Measurements from ENCODE around the gene FBRS.

DNA sequence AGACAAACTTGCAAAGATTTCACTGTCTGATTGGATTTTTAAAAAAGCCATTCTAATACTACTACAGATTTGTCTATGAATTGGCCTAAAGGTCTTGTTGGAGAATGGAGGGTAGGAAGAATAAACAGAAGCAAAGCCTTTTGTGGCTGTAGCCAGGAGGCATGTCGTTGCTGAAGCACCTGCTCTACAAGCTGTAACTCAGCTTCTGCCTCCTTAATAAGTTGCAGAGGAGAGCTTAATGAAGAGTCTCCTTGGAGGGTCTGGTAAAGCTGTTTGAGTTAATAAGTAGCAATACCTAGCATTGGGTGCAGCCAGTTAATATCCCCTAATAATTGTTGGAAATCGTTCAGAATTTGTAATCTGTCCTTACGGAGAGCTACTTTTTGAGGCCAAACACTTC is 38.1 kb upstream of the FBRS start:
- TF ChIP-seq TAF1 (IDR thresholded peaks at IDR 0.05; ENCODE audit: borderline replicate concordance, insufficient read depth, low read length) = no peak
- TF ChIP-seq, protein P1, sequence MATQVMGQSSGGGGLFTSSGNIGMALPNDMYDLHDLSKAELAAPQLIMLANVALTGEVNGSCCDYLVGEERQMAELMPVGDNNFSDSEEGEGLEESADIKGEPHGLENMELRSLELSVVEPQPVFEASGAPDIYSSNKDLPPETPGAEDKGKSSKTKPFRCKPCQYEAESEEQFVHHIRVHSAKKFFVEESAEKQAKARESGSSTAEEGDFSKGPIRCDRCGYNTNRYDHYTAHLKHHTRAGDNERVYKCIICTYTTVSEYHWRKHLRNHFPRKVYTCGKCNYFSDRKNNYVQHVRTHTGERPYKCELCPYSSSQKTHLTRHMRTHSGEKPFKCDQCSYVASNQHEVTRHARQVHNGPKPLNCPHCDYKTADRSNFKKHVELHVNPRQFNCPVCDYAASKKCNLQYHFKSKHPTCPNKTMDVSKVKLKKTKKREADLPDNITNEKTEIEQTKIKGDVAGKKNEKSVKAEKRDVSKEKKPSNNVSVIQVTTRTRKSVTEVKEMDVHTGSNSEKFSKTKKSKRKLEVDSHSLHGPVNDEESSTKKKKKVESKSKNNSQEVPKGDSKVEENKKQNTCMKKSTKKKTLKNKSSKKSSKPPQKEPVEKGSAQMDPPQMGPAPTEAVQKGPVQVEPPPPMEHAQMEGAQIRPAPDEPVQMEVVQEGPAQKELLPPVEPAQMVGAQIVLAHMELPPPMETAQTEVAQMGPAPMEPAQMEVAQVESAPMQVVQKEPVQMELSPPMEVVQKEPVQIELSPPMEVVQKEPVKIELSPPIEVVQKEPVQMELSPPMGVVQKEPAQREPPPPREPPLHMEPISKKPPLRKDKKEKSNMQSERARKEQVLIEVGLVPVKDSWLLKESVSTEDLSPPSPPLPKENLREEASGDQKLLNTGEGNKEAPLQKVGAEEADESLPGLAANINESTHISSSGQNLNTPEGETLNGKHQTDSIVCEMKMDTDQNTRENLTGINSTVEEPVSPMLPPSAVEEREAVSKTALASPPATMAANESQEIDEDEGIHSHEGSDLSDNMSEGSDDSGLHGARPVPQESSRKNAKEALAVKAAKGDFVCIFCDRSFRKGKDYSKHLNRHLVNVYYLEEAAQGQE (IDR thresholded peaks at IDR 0.05; ENCODE audit: insufficient read depth in 1 of 2, low read depth in 2 of 2, low read length in 2 of 2) = no peak
- no peak for TF ChIP-seq POLR2AphosphoS5 (IDR thresholded peaks at IDR 0.05; ENCODE audit: low read depth, low read length)
